Mucosa of stomach (tissue), 1 donor: ENCODE data around the gene NDRG3.
A peak's percentile ranks its signal among the peaks of the same experiment; 100 is the strongest.

Experiments used
- H3K27me3 ChIP-seq: one replicate; pipeline ENCODE4 v1.7.0; 2013; ENCODE audit warnings: mild to moderate bottlenecking, low read length; ENCODE audit not compliant: control insufficient read depth, insufficient read depth
- H3K36me3 ChIP-seq: one replicate; pipeline ENCODE4 v1.7.0; 2013; ENCODE audit warnings: low read length; ENCODE audit not compliant: control insufficient read depth, insufficient read depth
- H3K4me1 ChIP-seq: one replicate; pipeline ENCODE4 v1.7.0; 2013; ENCODE audit warnings: mild to moderate bottlenecking, low read length; ENCODE audit not compliant: control insufficient read depth, insufficient read depth
- H3K4me3 ChIP-seq: one replicate; pipeline ENCODE4 v1.7.0; 2013; ENCODE audit warnings: low read length
- H3K9ac ChIP-seq: one replicate; pipeline ENCODE4 v1.7.0; 2013; ENCODE audit warnings: mild to moderate bottlenecking, low read length, moderate library complexity
- H3K9me3 ChIP-seq: one replicate; pipeline ENCODE4 v1.7.0; 2013; ENCODE audit warnings: mild to moderate bottlenecking, low read length, moderate library complexity; ENCODE audit not compliant: control insufficient read depth
- donor health status: Pancreatic carcinoma.

NDRG3 gene

GRCh38 chr20:36777576-36777975 lies 31.7 kb upstream of the NDRG3 start:
- Histone ChIP-seq H3K4me1 (peaks cover 7% of the 10 kb centered on the region), H3K27me3 (no peaks in the 10 kb centered on the region), H3K9me3 (no peaks in the 10 kb centered on the region), H3K4me3 (no peak overlapping the region), H3K36me3 (no peaks in the 10 kb centered on the region), H3K9ac (no peak overlapping the region)

- peaks cover 8% of the 10 kb centered on the region for H3K4me1 ChIP-seq
- no peaks in the 10 kb centered on the region for H3K9me3 ChIP-seq
- no peak overlapping the region for H3K4me3 ChIP-seq
- no peaks in the 10 kb centered on the region for H3K27me3 ChIP-seq
- no peaks in the 10 kb centered on the region for H3K36me3 ChIP-seq
- no peak overlapping the region for H3K9ac ChIP-seq
These were observed 31.3 kb upstream of the NDRG3 start for GRCh38 chr20:36777167-36777566.

GRCh38 chr20:36775826-36776225 lies 29.9 kb upstream of the NDRG3 start:
- H3K9me3 ChIP-seq, result no peaks in the 10 kb centered on the region
- H3K4me1 ChIP-seq, result peaks cover 8% of the 10 kb centered on the region
- H3K36me3 ChIP-seq, result no peaks in the 10 kb centered on the region
- no peak overlapping the region for H3K4me3 ChIP-seq
- no peak overlapping the region for H3K9ac ChIP-seq
- no peaks in the 10 kb centered on the region for H3K27me3 ChIP-seq

GRCh38 chr20:36775196-36775595 lies 29.3 kb upstream of the NDRG3 start:
- H3K4me1 ChIP-seq, result peaks cover 8% of the 10 kb centered on the region
- H3K27me3 ChIP-seq, result no peaks in the 10 kb centered on the region
- H3K9me3 ChIP-seq, result no peaks in the 10 kb centered on the region
- no peaks in the 10 kb centered on the region for H3K36me3 ChIP-seq
- no peak overlapping the region for H3K9ac ChIP-seq
- no peak overlapping the region for H3K4me3 ChIP-seq

GRCh38 chr20:36773597-36774390 lies 27.9 kb upstream of the NDRG3 start, which contains the start of gene DSN1:
TSS of gene DSN1 (minus strand) at chr20:36773763. CDS start at chr20:36771458, 2,305 bp downstream.
- H3K9ac ChIP-seq, result peak within 1 kb of the TSS; percentile 95
- no peaks in the 10 kb centered on the region for H3K36me3 ChIP-seq
- H3K4me3 ChIP-seq, result peak within 1 kb of the TSS; percentile 87
- H3K4me1 ChIP-seq, result peaks cover 8% of the 10 kb centered on the region
- no peaks in the 10 kb centered on the region for H3K9me3 ChIP-seq
- no peaks in the 10 kb centered on the region for H3K27me3 ChIP-seq

GRCh38 chr20:36773107-36773596 lies 27.3 kb upstream of the NDRG3 start:
- Histone ChIP-seq H3K27me3 (no peaks in the 10 kb centered on the region), H3K4me3 (peak overlapping the region; percentile 87), H3K36me3 (no peaks in the 10 kb centered on the region), H3K9me3 (no peaks in the 10 kb centered on the region), H3K9ac (peak overlapping the region; percentile 76), H3K4me1 (peaks cover 8% of the 10 kb centered on the region)

GRCh38 chr20:36770680-36771079 lies 24.8 kb upstream of the NDRG3 start:
- H3K4me3 ChIP-seq, result no peak overlapping the region
- no peaks in the 10 kb centered on the region for H3K27me3 ChIP-seq
- H3K4me1 ChIP-seq, result peaks cover 8% of the 10 kb centered on the region
- no peaks in the 10 kb centered on the region for H3K9me3 ChIP-seq
- no peaks in the 10 kb centered on the region for H3K36me3 ChIP-seq
- no peak overlapping the region for H3K9ac ChIP-seq

GRCh38 chr20:36768768-36769430 lies 23.0 kb upstream of the NDRG3 start:
- H3K9me3 ChIP-seq, result no peaks in the 10 kb centered on the region
- peaks cover 8% of the 10 kb centered on the region for H3K4me1 ChIP-seq
- H3K27me3 ChIP-seq, result no peaks in the 10 kb centered on the region
- no peak overlapping the region for H3K4me3 ChIP-seq
- H3K36me3 ChIP-seq, result no peaks in the 10 kb centered on the region
- no peak overlapping the region for H3K9ac ChIP-seq

GRCh38 chr20:36761125-36761524 lies 15.2 kb upstream of the NDRG3 start:
- no peak overlapping the region for H3K4me3 ChIP-seq
- H3K9ac ChIP-seq, result no peak overlapping the region
- H3K9me3 ChIP-seq, result no peaks in the 10 kb centered on the region
- H3K4me1 ChIP-seq, result no peaks in the 10 kb centered on the region
- H3K36me3 ChIP-seq, result no peaks in the 10 kb centered on the region
- no peaks in the 10 kb centered on the region for H3K27me3 ChIP-seq

- Histone ChIP-seq H3K4me1 (no peaks in the 10 kb centered on the region), H3K27me3 (no peaks in the 10 kb centered on the region)
These were observed 14.8 kb upstream of the NDRG3 start for GRCh38 chr20:36760647-36761046.

GRCh38 chr20:36758276-36758675 lies 12.4 kb upstream of the NDRG3 start:
- Histone ChIP-seq H3K4me3 (no peak overlapping the region), H3K36me3 (no peaks in the 10 kb centered on the region), H3K9me3 (no peaks in the 10 kb centered on the region), H3K4me1 (no peaks in the 10 kb centered on the region), H3K27me3 (no peaks in the 10 kb centered on the region), H3K9ac (no peak overlapping the region)

More at GRCh38 chr20:36760647-36761046, 14.8 kb upstream of the NDRG3 start:
- no peaks in the 10 kb centered on the region for H3K36me3 ChIP-seq
- H3K4me3 ChIP-seq, result no peak overlapping the region
- no peaks in the 10 kb centered on the region for H3K9me3 ChIP-seq
- no peak overlapping the region for H3K9ac ChIP-seq

- H3K27me3 ChIP-seq, result no peaks in the 10 kb centered on the region
- no peak overlapping the region for H3K4me3 ChIP-seq
- no peaks in the 10 kb centered on the region for H3K36me3 ChIP-seq
- H3K9me3 ChIP-seq, result no peaks in the 10 kb centered on the region
- no peaks in the 10 kb centered on the region for H3K4me1 ChIP-seq
- H3K9ac ChIP-seq, result no peak overlapping the region
These were observed 10.6 kb upstream of the NDRG3 start for GRCh38 chr20:36756496-36756895.
